Measurements from ENCODE around the gene SV2A. TPM values are rescaled to one million over a fixed set of nuclear protein-coding genes. Genes with fewer than 3 reads are reported as not detected.
"Not testable (repeated sequence)": the region's sequence is repeated elsewhere in the genome, so short reads cannot be mapped to it uniquely, and the experiment has no call there.

SV2A gene
- total and polyA plus RNA-seq, 2 donors from 2014 or later: 2.0 to 4.5 TPM

DNA sequence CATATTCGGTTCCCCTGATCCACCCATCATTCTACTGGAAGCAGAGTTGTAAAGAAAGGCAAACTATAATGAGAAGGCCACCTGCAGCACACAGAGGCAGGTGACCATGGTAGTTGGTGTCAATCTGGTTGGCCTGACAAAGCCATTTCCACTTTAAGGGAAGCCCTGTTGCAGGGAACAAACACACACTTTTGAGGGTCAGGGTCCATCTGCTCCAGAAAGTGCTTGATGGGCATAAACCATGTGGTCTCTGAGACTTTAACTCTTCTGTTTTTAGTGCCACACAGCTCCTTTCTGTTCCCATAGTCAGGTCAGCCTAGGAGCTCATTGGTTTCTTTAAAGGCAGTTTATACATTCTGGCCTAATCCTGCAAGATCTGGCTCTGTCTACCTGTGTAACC lies 35.8 kb downstream of the SV2A start:
- intact Hi-C loops (cut with DNase I): no loop called here
- H3K9ac ChIP-seq (ENCODE audit: low read length in 3 of 3): no peak overlapping the region
- no peaks in the 10 kb centered on the region for H3K27me3 ChIP-seq (ENCODE audit: control insufficient read depth, insufficient read depth, low read length)
- H3K9me3 ChIP-seq (ENCODE audit: control insufficient read depth in 2 of 3, insufficient read depth in 1 of 3, low read length in 3 of 3): no peaks in the 10 kb centered on the region
- TF ChIP-seq, protein P1, sequence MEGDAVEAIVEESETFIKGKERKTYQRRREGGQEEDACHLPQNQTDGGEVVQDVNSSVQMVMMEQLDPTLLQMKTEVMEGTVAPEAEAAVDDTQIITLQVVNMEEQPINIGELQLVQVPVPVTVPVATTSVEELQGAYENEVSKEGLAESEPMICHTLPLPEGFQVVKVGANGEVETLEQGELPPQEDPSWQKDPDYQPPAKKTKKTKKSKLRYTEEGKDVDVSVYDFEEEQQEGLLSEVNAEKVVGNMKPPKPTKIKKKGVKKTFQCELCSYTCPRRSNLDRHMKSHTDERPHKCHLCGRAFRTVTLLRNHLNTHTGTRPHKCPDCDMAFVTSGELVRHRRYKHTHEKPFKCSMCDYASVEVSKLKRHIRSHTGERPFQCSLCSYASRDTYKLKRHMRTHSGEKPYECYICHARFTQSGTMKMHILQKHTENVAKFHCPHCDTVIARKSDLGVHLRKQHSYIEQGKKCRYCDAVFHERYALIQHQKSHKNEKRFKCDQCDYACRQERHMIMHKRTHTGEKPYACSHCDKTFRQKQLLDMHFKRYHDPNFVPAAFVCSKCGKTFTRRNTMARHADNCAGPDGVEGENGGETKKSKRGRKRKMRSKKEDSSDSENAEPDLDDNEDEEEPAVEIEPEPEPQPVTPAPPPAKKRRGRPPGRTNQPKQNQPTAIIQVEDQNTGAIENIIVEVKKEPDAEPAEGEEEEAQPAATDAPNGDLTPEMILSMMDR (IDR thresholded peaks at IDR 0.05; ENCODE audit: borderline replicate concordance, extremely low read depth, insufficient read depth): no peak
- H3K27ac ChIP-seq (ENCODE audit: low read depth in 2 of 2, low read length in 2 of 2): no peak overlapping the region
- FAIRE-seq (no peak), DNase-seq (no peak)
- no peaks in the 10 kb centered on the region for H3K36me3 ChIP-seq (ENCODE audit: control insufficient read depth in 2 of 3, insufficient read depth in 3 of 3, low read length in 3 of 3)
- peaks cover 0 to 8% (median 8%) of the 10 kb centered on the region in 3 donors for H3K4me1 ChIP-seq (ENCODE audit: control insufficient read depth in 2 of 3, insufficient read depth in 2 of 3, low read depth in 1 of 3, low read length in 3 of 3)
- no peak overlapping the region for H3K4me3 ChIP-seq (ENCODE audit: low read length in 3 of 3)

DNA sequence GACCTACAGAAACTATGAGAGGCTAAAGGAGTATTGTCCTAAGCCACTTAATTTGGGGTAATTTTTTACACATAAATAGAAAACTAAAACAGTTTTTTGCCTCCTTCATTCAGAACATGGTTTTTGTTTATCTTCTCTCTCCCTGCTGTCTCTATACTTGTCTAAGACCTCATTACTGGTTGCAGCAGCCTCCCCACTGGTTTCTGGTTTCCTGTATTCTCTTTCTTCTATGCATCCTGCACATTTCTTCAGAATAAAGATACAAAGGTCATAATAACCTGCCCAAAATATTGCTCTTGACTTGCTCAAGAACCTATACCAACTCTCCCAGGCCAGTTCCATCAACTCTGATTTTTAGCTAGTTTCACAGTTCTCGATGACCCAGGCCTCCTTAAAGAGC lies 38.1 kb downstream of the SV2A start:
- H3K9ac ChIP-seq (ENCODE audit: low read length in 3 of 3): no peak overlapping the region
- H3K27me3 ChIP-seq (ENCODE audit: control insufficient read depth, insufficient read depth, low read length): no peaks in the 10 kb centered on the region
- no peak overlapping the region for H3K27ac ChIP-seq (ENCODE audit: low read depth in 2 of 2, low read length in 2 of 2)
- H3K36me3 ChIP-seq (ENCODE audit: control insufficient read depth in 2 of 3, insufficient read depth in 3 of 3, low read length in 3 of 3): no peaks in the 10 kb centered on the region
- no peaks in the 10 kb centered on the region for H3K9me3 ChIP-seq (ENCODE audit: control insufficient read depth in 2 of 3, insufficient read depth in 1 of 3, low read length in 3 of 3)
- FAIRE-seq (no peak), DNase-seq (no peak)
- no peak overlapping the region for H3K4me3 ChIP-seq (ENCODE audit: low read length in 3 of 3)
- intact Hi-C loops (cut with DNase I): no loop called here
- TF ChIP-seq, protein P1 (IDR thresholded peaks at IDR 0.05; ENCODE audit: borderline replicate concordance, extremely low read depth, insufficient read depth): no peak
- H3K4me1 ChIP-seq (ENCODE audit: control insufficient read depth in 2 of 3, insufficient read depth in 2 of 3, low read depth in 1 of 3, low read length in 3 of 3): peaks cover 0 to 2% (median 2%) of the 10 kb centered on the region in 3 donors

DNA sequence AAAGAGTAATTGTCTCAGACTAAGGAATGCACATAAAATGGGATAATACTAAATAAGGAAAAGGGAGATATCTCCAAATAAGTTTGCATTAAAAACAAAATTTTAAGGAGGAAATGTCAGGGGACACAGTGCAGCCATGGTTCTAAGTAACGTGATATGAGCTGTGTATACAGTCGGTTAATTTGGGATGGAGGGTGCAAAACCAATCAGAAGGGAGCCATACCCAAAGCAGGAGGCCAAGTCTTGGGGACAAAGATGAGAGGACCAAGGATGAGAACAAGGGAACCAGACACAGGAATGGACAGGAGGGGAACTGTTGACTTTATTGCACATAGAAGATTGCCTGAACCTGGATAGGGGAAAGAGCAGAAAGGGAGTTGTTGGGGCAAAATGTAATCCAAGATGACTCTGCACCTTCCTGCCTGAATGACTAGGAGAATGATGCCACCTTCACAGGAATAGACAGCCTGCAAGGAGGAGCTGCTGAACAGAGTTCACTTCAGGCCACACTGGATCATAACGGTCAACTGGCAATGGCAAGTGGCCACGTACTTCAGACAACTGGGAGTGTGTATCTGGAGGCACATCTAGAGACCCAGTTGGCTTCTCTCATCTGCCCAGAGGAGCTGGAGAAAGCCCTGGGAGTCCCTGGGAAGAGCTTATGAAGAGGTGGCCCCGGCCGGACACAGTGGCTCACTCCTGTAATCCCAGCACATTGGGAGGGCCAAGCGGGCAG lies 40.3 kb downstream of the SV2A start:
- intact Hi-C loops (cut with DNase I): no loop called here
- no peak overlapping the region for H3K4me3 ChIP-seq (ENCODE audit: low read length in 3 of 3)
- H3K27me3 ChIP-seq (ENCODE audit: control insufficient read depth, insufficient read depth, low read length): no peaks in the 10 kb centered on the region
- no peak overlapping the region for H3K27ac ChIP-seq (ENCODE audit: low read depth in 2 of 2, low read length in 2 of 2)
- H3K9me3 ChIP-seq (ENCODE audit: control insufficient read depth in 2 of 3, insufficient read depth in 1 of 3, low read length in 3 of 3): no peaks in the 10 kb centered on the region
- TF ChIP-seq, protein P1 (IDR thresholded peaks at IDR 0.05; ENCODE audit: borderline replicate concordance, extremely low read depth, insufficient read depth): no peak
- DNase-seq (peak in 1 of 5 donors; percentile 22), FAIRE-seq (no peak)
- H3K4me1 ChIP-seq (ENCODE audit: control insufficient read depth in 2 of 3, insufficient read depth in 2 of 3, low read depth in 1 of 3, low read length in 3 of 3): no peaks in the 10 kb centered on the region
- H3K9ac ChIP-seq (ENCODE audit: low read length in 3 of 3): no peak overlapping the region
- no peaks in the 10 kb centered on the region for H3K36me3 ChIP-seq (ENCODE audit: control insufficient read depth in 2 of 3, insufficient read depth in 3 of 3, low read length in 3 of 3)

DNA sequence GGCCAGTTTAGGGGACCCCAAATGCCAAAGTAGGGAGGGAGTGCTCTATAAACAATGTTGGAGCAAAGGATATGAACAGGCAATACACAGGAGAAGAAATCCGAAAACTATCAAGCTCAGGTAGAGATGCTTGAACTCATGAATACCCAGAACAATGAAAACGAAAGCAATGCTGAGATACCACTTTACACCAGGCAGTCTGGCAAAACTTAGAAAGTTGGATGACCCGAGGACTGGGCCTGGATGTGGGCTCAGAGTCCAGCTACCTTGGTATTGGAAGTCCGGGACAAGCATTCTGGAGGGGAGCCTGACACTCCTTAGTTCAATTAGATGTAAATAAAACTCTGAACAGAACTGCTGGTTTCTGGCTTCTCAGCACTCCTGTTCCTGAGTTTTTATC lies 44.6 kb downstream of the SV2A start:
- H3K27ac ChIP-seq (ENCODE audit: low read depth in 2 of 2, low read length in 2 of 2); H3K4me1 ChIP-seq (ENCODE audit: control insufficient read depth in 2 of 3, insufficient read depth in 2 of 3, low read depth in 1 of 3, low read length in 3 of 3); H3K36me3 ChIP-seq (ENCODE audit: control insufficient read depth in 2 of 3, insufficient read depth in 3 of 3, low read length in 3 of 3); H3K4me3 ChIP-seq (ENCODE audit: low read length in 3 of 3); FAIRE-seq; H3K27me3 ChIP-seq (ENCODE audit: control insufficient read depth, insufficient read depth, low read length); H3K9ac ChIP-seq (ENCODE audit: low read length in 3 of 3); H3K9me3 ChIP-seq (ENCODE audit: control insufficient read depth in 2 of 3, insufficient read depth in 1 of 3, low read length in 3 of 3); DNase-seq; intact Hi-C loops (cut with DNase I): not testable (repeated sequence)

DNA sequence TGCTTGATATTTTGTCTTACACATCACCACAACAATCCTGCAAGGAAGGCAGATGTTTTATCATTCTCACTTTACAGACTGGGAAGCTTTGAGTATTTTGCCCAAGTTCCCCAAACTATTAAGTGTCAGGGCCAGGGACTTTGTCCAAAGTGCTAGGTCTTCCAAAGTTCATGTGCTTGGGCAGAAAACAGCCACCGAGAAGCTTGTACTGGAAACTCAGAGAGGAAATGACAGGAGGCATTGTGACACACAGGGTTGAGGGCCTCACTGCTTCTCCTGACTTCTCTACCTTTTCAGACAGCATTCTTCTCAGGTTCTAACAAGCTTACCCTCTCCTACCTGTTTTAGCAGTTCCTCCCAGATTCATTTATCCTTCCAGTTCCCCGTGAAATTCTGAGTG lies 50.8 kb downstream of the SV2A start:
- not testable (repeated sequence) for H3K36me3 ChIP-seq (ENCODE audit: control insufficient read depth in 2 of 3, insufficient read depth in 3 of 3, low read length in 3 of 3); FAIRE-seq; H3K9ac ChIP-seq (ENCODE audit: low read length in 3 of 3)

DNA sequence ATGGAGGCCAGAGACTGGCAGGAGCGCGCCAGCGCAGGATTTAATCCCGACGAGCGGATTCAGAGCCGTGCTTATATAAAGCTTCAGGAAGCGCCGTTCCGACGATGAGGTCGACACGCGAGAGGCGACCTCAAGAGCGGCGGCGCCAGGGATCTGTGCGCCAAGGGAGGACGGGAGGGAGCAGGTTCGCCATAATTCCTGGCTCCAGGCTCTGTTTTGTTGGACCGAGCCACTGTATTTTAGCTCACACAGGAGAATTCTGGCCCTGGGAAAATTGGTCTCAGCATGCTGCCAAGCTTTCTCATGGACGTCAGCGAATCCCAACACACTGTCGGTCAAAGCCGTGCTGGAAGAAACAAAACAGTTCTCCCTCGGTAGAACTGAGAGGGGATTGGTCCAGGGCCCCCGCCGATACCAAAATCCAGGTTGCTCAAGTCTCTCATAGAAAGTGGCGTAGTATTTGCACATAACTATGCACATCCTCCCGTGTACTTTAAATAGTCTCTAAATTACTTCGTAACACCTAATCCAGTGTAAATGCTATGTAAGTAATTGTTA lies 56.1 kb downstream of the SV2A start:
- H3K27me3 ChIP-seq (ENCODE audit: control insufficient read depth, insufficient read depth, low read length); H3K4me3 ChIP-seq (ENCODE audit: low read length in 3 of 3); DNase-seq; intact Hi-C loops (cut with DNase I); H3K4me1 ChIP-seq (ENCODE audit: control insufficient read depth in 2 of 3, insufficient read depth in 2 of 3, low read depth in 1 of 3, low read length in 3 of 3); FAIRE-seq; H3K36me3 ChIP-seq (ENCODE audit: control insufficient read depth in 2 of 3, insufficient read depth in 3 of 3, low read length in 3 of 3); H3K9me3 ChIP-seq (ENCODE audit: control insufficient read depth in 2 of 3, insufficient read depth in 1 of 3, low read length in 3 of 3); H3K9ac ChIP-seq (ENCODE audit: low read length in 3 of 3); H3K27ac ChIP-seq (ENCODE audit: low read depth in 2 of 2, low read length in 2 of 2): not testable (repeated sequence)

More for the DNA sequence above, 50.8 kb downstream of the SV2A start:
- H3K27ac ChIP-seq (ENCODE audit: low read depth in 2 of 2, low read length in 2 of 2); DNase-seq; H3K4me1 ChIP-seq (ENCODE audit: control insufficient read depth in 2 of 3, insufficient read depth in 2 of 3, low read depth in 1 of 3, low read length in 3 of 3); H3K4me3 ChIP-seq (ENCODE audit: low read length in 3 of 3); intact Hi-C loops (cut with DNase I); H3K9me3 ChIP-seq (ENCODE audit: control insufficient read depth in 2 of 3, insufficient read depth in 1 of 3, low read length in 3 of 3); H3K27me3 ChIP-seq (ENCODE audit: control insufficient read depth, insufficient read depth, low read length): not testable (repeated sequence)
